Stimulated activated CD8-positive, alpha-beta memory T cell treated with anti-CD3 and anti-CD28 coated beads, Interleukin-7, amount 100 ng/mL, for 48 hours (primary cell): ENCODE data around the gene IL15RA.
"Not testable (repeated sequence)": the region's sequence is repeated elsewhere in the genome, so short reads cannot be mapped to it uniquely, and the experiment has no call there.

Source experiments
- DNase-seq, 2 donors: peaks; one replicate each; pipeline ENCODE4 v3.0.0-alpha.2; 2020; ENCODE audit warnings: low read depth in 1 of 2; ENCODE audit errors: extremely low read depth in 1 of 2

Gene IL15RA

DNA sequence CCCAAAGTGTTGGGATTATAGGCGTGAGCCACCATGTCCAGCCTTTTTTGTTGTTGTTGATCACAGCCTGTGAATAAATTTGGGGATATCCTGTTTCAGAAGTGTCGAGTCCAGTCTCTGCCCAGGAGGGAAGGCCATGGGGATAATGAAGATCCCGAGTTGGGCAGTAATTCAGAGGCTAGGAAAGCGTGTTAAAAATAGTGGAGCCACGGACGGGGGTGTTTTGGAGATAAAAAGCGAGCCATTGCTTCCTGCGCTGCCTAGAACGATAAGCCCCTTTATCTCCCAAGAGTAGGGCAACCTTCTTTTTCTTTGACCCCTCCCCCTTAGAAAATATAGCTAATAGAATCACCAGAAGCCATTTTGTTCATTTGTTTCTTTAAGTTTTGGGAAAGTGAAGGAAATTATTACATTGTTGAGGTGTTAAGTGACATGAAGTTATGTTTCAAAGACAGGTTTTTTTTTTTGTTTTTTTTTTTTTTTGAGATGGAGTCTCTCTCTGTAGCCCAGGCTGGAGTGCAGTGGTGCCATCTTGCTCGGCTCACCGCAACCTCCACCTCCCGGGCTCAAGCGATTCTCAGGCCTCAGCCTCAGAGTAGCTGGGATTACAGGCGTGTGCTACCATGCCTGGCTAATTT, 43.3 kb downstream of the IL15RA start:
- DNase-seq, result no peak

DNA sequence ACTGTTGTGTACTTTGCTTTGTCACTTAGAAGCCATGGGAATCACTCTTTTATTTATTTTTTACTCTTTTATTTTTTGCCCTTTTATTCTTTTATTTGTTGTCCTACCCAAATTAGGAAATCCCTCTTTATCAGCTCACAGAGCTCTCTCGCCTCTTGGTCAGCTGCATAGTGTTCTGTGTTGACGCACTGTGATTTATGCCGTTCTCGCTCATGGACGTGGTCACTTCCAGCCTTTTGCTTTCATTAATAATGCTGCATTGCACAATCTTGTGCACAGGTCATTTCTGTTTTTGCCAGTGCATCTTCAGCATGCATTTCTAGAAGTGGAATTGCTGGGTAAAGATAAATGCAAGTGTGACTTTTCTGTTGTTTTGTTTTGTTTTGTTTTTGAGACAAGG, 45.0 kb downstream of the IL15RA start:
- no peak for DNase-seq

DNA sequence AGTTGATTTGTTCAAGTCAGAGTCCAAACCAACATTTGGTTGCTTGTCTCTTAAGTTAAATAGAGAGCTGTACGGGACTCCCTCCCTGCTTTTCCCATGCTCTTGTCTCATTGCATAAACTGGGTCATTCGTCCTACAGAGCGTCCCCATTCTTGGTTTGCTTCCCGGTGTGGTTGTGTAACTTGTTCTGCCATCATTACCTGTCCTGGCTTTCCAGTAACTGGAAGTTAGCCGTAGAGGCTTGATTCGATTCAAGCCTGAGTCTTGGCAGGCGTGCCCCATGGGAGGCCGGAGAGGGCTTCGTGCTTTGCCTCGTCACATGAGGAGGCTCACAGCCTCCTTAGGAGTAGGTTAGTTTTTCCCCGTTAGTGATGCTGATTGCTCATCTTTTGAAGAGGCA, 47.1 kb downstream of the IL15RA start:
- no peak for DNase-seq

DNA sequence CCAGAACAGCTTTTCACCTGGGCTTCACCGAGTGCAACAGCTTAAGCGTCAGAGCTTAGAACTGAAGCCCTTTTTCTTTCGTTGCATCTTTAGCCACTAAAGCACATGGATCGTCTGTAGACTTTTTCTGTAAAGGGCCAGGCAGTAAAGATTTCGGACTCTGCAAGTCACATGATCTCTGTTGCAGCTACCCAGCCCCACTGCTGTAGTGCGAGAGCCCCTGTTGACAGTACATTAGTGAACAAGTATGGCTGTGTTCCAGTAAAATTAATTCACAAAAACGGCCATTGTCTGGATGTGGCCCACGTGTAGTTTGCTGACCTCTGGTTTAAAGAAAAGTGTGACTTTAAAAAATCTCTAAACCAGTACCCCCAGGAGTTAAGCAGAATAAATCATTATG, 47.9 kb downstream of the IL15RA start:
- DNase-seq, result no peak

DNA sequence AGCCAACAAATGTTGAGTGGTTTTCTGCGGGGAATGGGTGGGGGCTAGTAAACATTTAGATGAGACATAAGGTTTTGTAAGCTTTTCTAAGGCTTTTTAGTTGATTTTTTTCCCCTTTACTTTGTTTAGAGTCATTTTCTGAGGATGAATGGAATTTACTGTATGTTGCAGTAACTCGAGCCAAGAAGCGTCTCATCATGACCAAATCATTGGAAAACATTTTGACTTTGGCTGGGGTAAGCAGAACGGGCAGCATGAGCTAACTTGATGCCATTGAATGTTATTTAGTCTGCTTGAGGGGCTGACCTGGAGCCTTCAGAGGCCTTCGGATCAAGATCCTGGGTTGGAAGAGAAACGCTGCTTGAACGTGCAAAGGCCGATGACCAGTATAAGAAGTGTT, 50.0 kb downstream of the IL15RA start:
- no peak for DNase-seq

DNA sequence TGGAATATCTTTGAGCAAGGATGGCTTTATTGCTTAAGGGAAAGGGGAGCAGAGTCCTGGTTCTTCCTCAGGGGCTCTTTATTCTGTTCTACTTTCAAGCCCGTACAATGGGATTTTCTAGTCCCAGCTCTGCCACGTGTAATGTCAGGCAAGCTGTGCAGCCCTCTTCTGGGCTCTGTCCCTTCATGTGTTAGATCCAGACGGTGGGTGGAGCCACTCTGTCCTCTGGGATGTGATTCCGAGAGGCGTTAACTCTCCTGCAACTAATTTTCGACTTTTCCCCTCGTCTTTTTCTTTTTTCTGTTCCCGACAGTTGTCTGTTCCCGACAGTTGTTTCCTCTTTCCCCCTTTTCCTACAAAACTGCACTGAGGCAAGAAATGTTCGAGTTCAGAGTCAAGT, 52.5 kb downstream of the IL15RA start:
- no peak for DNase-seq

DNA sequence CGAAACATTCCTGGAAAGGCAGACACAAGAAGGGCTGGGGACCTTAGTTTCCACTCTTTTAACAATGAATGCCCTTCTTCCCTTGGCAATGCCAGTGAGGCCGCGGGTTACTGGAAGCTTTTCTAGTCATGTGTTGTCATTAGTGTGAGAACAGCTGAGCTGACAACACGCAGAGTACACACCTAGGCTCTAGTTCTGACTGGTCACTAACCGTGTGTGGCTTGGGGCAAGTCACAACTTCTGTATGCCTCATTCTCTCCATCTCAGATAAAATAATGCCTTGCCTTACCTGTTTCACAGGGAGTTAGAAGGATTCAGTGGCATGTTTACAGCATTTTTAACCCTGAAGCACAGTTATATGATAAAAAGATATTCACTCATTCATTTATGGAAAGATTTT, 55.6 kb downstream of the IL15RA start:
- DNase-seq, result no peak

DNA sequence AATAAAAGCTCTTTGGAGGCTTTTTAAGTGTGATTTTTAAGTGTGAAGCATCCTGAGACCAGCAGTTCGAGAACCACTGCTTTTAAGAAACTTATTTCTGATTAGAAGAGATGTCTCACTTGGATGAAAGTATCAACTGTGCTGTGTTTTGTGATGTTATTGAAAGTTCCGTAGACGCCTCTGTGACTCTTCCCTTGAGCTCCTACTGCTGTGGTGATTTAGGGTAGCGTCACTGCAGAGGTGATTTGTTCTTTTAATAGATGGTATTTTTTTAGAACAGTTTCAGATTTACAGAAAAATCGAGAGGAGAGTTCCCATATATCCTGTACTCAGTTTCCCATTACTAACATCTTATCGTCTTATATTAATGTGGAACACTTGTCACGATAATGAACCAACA, 57.8 kb downstream of the IL15RA start:
- no peak for DNase-seq

DNA sequence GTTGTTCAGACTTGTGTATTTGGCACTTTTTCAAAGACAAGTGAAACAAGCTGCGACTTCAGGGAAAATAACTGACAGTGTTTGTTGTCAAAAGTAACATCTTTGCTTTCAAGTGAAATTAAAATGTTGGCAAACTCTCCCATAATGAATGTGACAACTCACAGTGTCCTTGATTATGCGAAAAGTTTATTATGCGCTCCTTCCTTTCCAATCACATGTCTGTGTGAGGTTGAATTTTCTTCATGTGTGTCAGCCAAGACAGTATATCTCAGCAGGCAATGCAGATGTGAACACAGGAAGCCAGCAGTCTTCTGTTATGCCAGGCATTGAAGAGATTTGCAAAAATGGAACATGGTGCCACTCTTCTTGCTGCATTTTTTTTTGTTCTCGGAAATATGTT, 58.6 kb downstream of the IL15RA start:
- no peak for DNase-seq

DNA sequence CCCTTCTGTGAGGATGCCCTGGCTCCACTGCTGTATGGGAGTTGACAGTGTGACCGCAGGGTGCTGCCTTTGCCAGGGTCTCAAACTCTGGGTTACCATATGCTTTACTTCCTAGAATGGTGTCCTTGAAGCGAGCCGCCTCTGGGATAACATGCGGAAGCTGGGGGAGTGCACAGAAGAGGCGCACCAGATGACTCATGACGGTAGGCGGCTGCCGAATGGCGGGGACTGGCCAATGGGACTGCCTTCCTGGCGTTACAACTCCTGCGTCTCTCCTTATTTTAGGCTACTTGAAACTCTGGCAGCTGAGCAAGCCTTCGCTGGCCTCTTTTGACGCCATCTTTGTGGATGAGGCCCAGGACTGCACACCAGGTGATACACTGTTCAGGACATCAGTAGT, 60.0 kb downstream of the IL15RA start:
- DNase-seq, result no peak

DNA sequence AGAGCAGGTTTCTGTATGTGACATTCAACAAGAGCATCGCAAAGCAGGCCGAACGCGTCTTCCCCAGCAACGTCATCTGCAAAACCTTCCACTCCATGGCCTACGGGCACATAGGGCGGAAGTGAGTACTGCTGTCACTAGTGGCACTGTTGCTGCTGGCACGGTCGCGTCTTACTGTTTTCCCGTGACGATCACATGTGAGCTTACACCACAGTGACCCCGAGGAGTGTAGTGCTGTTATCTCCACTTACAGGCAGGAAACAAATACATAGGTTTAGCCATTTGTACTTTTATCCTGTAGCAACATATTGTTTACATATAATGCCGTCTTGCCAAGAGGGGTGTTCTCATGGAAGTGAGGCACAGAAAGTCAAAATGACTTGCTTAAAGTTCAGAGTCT, 61.9 kb downstream of the IL15RA start:
- no peak for DNase-seq

DNA sequence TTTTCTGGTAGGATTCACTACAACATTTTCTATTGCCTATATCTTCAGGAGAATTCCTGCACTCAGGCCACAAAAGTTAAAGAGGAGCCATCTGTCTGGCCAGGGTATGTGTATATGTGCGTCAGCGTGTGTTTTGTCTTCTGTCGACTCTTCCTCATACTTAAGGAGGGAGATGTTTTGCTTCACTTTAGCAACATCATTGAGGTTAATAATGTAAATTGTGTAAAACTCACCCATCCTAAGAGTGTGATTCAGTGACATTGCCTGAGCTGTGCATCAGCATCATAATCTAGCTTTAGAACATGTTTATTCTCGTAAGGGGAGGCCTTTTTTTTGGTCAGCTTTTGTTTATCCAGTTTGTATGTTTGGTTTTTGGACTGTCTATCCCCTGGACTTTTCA, 63.6 kb downstream of the IL15RA start:
- DNase-seq, result no peak

DNA sequence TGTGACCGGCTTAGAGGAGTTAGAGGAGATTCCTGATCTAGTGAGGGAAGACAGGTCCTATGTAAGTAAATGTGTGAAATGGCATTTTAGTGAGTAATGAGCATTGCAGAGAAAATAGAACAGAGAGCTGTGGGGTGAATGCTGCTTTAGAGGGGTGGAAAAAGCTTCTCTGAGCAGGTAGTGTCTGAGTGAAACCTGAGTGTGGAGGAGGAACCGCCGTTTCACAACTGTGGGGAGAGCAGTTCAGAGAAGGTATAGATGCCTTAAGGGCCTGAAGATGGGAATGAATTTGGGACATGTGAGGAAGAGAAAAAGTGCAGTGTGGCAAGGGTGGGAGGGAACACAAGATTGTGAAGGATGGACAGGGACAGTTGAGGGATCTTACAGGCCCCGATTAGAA, 65.7 kb downstream of the IL15RA start:
- no peak for DNase-seq

DNA sequence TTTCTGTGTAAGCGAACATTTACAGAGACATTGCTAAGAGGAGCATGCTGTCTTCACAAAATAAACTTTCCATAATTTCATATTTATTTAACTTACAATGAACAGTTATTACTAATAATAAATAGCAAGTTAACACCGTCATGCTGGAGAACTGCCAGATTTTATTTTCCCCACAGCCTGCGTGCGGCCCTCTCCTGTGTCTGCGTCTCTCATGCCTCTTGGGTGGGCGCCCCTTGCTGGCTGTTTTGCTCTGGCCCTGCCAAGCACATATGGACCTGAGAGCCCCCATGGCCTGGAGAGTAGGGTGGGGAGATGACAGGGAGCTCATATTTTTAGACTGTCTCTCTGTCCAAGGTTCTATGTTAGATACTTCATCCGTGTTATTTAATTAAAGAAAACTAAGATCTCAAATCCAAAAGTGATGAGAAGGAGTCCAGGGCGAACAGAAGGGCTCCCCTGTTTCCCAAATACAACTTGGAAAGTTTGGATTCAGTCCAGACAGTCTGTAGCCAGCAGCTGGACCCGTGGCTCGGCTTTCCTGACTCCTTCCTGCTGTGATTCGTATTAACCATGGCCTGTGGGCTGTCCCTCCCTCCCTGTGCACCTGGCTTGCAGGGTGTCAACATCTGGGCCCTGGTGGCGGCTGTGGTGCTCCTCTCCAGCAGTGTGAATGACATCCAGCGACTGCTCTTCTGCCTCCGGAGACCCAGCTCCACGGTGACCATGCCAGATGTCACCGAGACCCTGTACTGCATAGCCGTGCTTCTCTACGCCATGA, 66.8 kb downstream of the IL15RA start:
- no peak for DNase-seq

DNA sequence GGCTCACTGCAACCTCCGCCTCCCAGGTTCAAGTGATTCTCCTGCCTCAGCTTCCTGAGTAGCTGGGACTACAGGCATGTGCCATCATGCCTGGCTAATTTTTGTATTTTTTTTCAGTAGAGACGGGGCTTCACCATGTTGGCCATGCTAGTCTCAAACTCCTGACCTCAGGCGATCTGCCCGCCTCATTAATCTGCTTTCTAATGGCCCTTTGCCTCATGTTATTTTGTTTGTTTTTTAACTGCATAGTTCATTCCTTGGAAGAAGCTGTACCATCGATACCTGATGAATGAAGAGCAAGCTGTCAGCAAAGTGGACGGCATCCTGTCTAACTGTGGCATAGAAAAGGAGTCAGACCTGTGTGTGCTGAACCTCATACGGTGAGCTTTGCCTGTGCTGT, 68.7 kb downstream of the IL15RA start:
- not testable (repeated sequence) for DNase-seq

DNA sequence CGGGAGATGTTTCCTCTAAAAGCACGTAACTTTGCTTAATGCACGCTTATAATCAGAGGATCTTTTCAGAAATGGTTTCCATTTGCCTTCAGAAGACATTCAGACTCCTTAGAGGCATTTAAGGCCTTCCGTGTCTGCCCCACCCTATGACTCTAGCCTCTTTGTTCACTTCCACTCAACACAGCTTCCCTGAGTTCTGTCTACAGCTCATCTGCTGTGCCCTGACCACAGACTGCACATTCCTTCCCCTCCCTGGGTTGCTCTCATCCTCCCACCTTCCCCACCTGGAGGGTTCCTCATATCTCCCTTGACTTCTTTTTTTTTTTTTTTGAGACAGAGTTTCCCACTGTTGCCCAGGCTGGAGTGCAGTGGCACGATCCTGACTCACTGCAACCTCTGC, 70.7 kb downstream of the IL15RA start:
- no peak for DNase-seq

DNA sequence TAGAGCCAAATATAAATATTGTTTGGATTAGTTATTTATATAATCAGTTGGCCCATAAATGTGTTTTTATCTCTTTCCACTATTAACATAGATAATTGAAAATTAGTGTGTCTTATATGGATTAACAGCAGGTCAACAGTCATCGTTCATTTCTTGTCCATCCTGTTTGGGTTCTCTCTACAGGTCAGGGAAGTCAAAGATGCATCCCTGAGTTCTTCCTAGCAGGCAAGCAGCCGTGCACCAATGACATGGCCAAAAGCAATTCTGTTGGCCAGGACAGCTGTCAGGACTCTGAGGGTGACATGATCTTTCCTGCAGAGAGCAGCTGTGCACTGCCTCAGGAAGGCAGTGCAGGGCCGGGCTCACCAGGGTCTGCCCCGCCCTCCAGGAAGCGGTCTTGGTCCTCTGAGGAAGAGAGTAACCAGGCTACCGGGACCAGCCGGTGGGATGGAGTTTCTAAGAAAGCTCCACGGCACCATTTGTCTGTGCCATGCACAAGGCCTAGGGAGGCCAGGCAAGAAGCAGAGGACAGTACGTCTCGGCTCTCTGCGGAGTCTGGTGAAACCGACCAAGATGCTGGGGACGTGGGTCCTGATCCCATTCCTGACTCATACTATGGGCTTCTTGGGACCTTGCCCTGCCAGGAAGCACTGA, 71.4 kb downstream of the IL15RA start:
- no peak for DNase-seq

DNA sequence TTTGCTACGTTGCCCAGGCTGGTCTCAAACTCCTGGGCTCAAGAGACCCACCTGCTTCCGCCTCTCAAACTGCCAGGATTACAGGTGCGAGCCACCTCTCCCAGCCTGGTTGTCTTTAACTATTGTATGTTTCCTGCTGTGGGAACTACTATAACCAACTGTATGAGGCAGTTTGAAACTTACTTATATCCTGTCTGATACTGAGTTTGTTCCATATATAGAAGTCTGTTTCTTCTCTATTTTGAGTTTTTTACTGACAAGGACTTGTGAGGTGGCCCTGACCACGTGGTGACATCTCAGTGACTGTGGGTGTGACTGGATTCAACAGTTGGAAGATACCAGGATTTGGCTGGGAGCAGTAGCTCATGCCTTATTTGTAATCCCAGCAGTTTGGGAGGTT, 73.1 kb downstream of the IL15RA start:
- DNase-seq, result no peak

DNA sequence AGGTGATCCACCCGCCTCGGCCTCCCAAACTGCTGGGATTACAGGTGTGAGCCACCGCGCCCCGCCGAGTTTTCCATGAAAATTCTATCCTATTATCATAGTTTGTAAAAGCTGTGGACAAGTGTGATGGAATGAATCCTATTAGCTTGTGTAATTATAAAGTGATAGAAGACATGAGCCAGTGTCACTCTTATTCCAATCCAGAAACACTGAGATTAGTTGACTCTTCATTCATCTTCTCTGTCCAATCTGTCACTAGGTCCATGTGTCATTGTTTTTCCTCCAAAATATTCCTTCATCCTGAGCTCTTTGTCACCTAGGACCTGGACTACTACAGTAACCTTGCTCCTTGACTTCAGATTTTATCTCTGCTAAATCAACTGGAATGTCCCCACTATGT, 73.8 kb downstream of the IL15RA start:
- DNase-seq, result no peak

DNA sequence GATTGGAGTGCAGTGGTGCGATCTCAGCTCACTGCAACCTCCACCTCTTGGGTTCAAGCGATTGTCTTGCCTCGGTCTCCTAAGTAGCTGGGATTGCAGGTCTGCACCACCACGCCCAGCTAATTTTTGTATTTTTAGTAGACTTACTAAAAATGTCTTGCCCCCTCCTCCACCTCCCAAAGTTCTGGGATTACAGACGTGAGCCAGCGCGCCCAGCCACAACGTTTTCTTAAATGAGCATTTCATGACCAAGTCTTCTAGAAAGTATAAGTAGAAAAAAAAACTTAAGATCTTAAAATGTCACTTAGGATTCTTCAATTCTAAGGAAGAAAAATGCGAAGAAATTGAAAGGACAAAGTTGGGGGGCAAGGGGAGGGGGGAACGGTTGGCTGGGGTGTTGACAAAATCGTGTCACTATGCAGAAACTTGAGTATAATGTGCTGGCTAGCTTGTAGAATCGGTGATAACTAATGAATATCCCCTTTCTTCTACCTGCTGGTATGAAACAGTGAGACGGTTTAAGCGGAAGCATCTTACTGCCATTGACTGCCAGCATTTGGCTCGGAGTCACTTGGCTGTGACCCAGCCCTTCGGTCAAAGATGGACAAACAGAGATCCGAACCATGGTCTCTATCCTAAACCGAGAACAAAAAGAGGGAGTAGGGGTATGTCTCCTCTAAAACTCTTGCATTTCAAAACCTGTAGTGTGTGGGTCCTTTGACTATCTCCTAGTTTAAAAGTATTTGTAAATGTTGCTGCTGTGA, 74.7 kb downstream of the IL15RA start:
- no peak for DNase-seq
